Activated CD4-positive, alpha-beta memory T cell treated with anti-CD3 and anti-CD28 coated beads for 36 hours (primary cell): ENCODE measurements around the gene ARRB1. TPM values are rescaled to one million over a fixed set of nuclear protein-coding genes. Genes with fewer than 3 reads are reported as not detected.
A peak's percentile ranks its signal among the peaks of the same experiment; 100 is the strongest.

ENCODE experiments used
- CTCF ChIA-PET: fragments of 350-600 bp; sonication (Branson Sonifier 250); formaldehyde crosslinking; loops from one replicate; lab custom pipeline; 2021; ENCODE audit warnings: antibody characterized with exemption, inconsistent platforms; lab: Charles Lee
- POLR2A ChIA-PET: fragments of 350-600 bp; sonication (Branson Sonifier 250); formaldehyde crosslinking; loops from one replicate; lab custom pipeline; 2021; ENCODE audit warnings: antibody characterized with exemption; lab: Charles Lee
- DNase-seq: peaks from one replicate; pipeline ENCODE4 v3.0.0-alpha.2; 2020
- H3K27ac Mint-ChIP-seq: one replicate; pipeline ENCODE4 v1.8.0; 2021; ENCODE audit warnings: mixed read lengths
- H3K27me3 Mint-ChIP-seq: one replicate; pipeline ENCODE4 v1.8.0; 2021; ENCODE audit warnings: mixed read lengths
- H3K36me3 Mint-ChIP-seq: one replicate; pipeline ENCODE4 v1.8.0; 2021; ENCODE audit warnings: mixed read lengths
- H3K4me1 Mint-ChIP-seq: one replicate; pipeline ENCODE4 v1.8.0; 2021; ENCODE audit warnings: low read depth, mixed read lengths
- H3K4me3 Mint-ChIP-seq: one replicate; pipeline ENCODE4 v1.8.0; 2021; ENCODE audit warnings: mild to moderate bottlenecking, mixed read lengths
- H3K9me3 Mint-ChIP-seq: one replicate; pipeline ENCODE4 v1.8.0; 2021; ENCODE audit warnings: mixed read lengths
- intact Hi-C: fragments of 100-400 bp; cut with micrococcal nuclease; formaldehyde crosslinking; loops from one replicate; pipeline ENCODE4 v1.15.1; 2023
- total RNA-seq, 2 experiments: library from RNA; stranded (reverse); gene quantifications; one replicate each; pipeline ENCODE4 v1.2.3, GENCODE V29; 2021

ARRB1 gene
- total RNA-seq, 2 experiments from 2014 or later: 16.3 to 18.8 TPM

GRCh38 chr11:75267171-75267970, 84.1 kb downstream of the ARRB1 start:
- Mint-ChIP-seq H3K36me3 (peaks cover 2% of the 10 kb centered on the region), H3K4me3 (no peak overlapping the region), H3K4me1 (peaks cover 27% of the 10 kb centered on the region), H3K9me3 (no peaks in the 10 kb centered on the region), H3K27ac (no peak overlapping the region), H3K27me3 (no peaks in the 10 kb centered on the region)
- no peak for DNase-seq
- POLR2A ChIA-PET: no interaction called here
- CTCF ChIA-PET: no interaction called here
- intact Hi-C loops: no loop called here

GRCh38 chr11:75265851-75266531, 85.5 kb downstream of the ARRB1 start:
- Mint-ChIP-seq H3K4me1 (peaks cover 29% of the 10 kb centered on the region), H3K36me3 (peaks cover 2% of the 10 kb centered on the region), H3K4me3 (no peak overlapping the region), H3K9me3 (no peaks in the 10 kb centered on the region), H3K27ac (no peak overlapping the region), H3K27me3 (no peaks in the 10 kb centered on the region)
- POLR2A ChIA-PET: no interaction called here
- no peak for DNase-seq
- CTCF ChIA-PET: interaction anchor here (2.7 to 3.1 kb wide), 2 partner anchors 14 to 18 kb away, joined by 11 to 13 read pairs; no protein-coding TSS in a partner anchor
- intact Hi-C loops: no loop called here

GRCh38 chr11:75264971-75265370, 86.5 kb downstream of the ARRB1 start:
- intact Hi-C loops: no loop called here
- H3K9me3 Mint-ChIP-seq: no peaks in the 10 kb centered on the region
- H3K27ac Mint-ChIP-seq: no peak overlapping the region
- H3K4me1 Mint-ChIP-seq: peaks cover 36% of the 10 kb centered on the region
- no peaks in the 10 kb centered on the region for H3K27me3 Mint-ChIP-seq
- CTCF ChIA-PET: interaction anchor here (0.6 to 3.1 kb wide), 6 partner anchors 16 to 1190 kb away, joined by 3 to 13 read pairs (median 4); no protein-coding TSS in a partner anchor
- POLR2A ChIA-PET: no interaction called here
- no peak for DNase-seq
- peaks cover 2% of the 10 kb centered on the region for H3K36me3 Mint-ChIP-seq
- H3K4me3 Mint-ChIP-seq: no peak overlapping the region

GRCh38 chr11:75264356-75264755, 87.1 kb downstream of the ARRB1 start:
- intact Hi-C loops: no loop called here
- peaks cover 2% of the 10 kb centered on the region for H3K36me3 Mint-ChIP-seq
- POLR2A ChIA-PET: no interaction called here
- H3K4me1 Mint-ChIP-seq: peaks cover 42% of the 10 kb centered on the region
- H3K9me3 Mint-ChIP-seq: no peaks in the 10 kb centered on the region
- CTCF ChIA-PET: interaction anchor here (0.9 to 3.1 kb wide), 6 partner anchors 16 to 123 kb away, joined by 3 to 13 read pairs (median 4); no protein-coding TSS in a partner anchor
- H3K27me3 Mint-ChIP-seq: no peaks in the 10 kb centered on the region
- no peak overlapping the region for H3K4me3 Mint-ChIP-seq
- DNase-seq: no peak
- no peak overlapping the region for H3K27ac Mint-ChIP-seq

GRCh38 chr11:75263944-75264349, 87.5 kb downstream of the ARRB1 start:
- peaks cover 2% of the 10 kb centered on the region for H3K36me3 Mint-ChIP-seq
- ChIA-PET CTCF (interaction anchor here (0.9 to 3.1 kb wide), 5 partner anchors 16 to 123 kb away, joined by 3 to 13 read pairs (median 5); no protein-coding TSS in a partner anchor), POLR2A (no interaction called here)
- peaks cover 42% of the 10 kb centered on the region for H3K4me1 Mint-ChIP-seq
- peak; percentile 49 for DNase-seq
- H3K27ac Mint-ChIP-seq: no peak overlapping the region
- intact Hi-C loops: no loop called here
- no peaks in the 10 kb centered on the region for H3K9me3 Mint-ChIP-seq
- no peaks in the 10 kb centered on the region for H3K27me3 Mint-ChIP-seq
- no peak overlapping the region for H3K4me3 Mint-ChIP-seq

- H3K27ac Mint-ChIP-seq: no peak overlapping the region
- intact Hi-C loops: no loop called here
- ChIA-PET POLR2A (no interaction called here), CTCF (interaction anchor here (0.9 to 3.1 kb wide), 4 partner anchors 15 to 122 kb away, joined by 3 to 13 read pairs (median 8); no protein-coding TSS in a partner anchor)
- H3K4me1 Mint-ChIP-seq: peaks cover 42% of the 10 kb centered on the region
- H3K9me3 Mint-ChIP-seq: no peaks in the 10 kb centered on the region
- H3K4me3 Mint-ChIP-seq: no peak overlapping the region
- no peaks in the 10 kb centered on the region for H3K27me3 Mint-ChIP-seq
- no peak for DNase-seq
- peaks cover 2% of the 10 kb centered on the region for H3K36me3 Mint-ChIP-seq
Observed at GRCh38 chr11:75262961-75263852, 88.3 kb downstream of the ARRB1 start.

- CTCF ChIA-PET: interaction anchor here (1.2 to 2.1 kb wide), 2 partner anchors 13 to 21 kb away, joined by 9 to 14 read pairs; no protein-coding TSS in a partner anchor
- Mint-ChIP-seq H3K36me3 (no peaks in the 10 kb centered on the region), H3K27me3 (no peaks in the 10 kb centered on the region), H3K9me3 (no peaks in the 10 kb centered on the region), H3K4me1 (peaks cover 42% of the 10 kb centered on the region), H3K4me3 (no peak overlapping the region), H3K27ac (no peak overlapping the region)
- DNase-seq: no peak
- POLR2A ChIA-PET: no interaction called here
- intact Hi-C loops: no loop called here
Observed at GRCh38 chr11:75262436-75262835, 89.0 kb downstream of the ARRB1 start.

GRCh38 chr11:75261902-75262361, 89.5 kb downstream of the ARRB1 start:
- Mint-ChIP-seq H3K36me3 (no peaks in the 10 kb centered on the region), H3K4me3 (no peak overlapping the region), H3K27ac (no peak overlapping the region), H3K4me1 (peaks cover 41% of the 10 kb centered on the region), H3K27me3 (no peaks in the 10 kb centered on the region), H3K9me3 (no peaks in the 10 kb centered on the region)
- CTCF ChIA-PET: interaction anchor here (1.1 to 2.1 kb wide), 4 partner anchors 10 to 239 kb away, joined by 3 to 14 read pairs (median 7); no protein-coding TSS in a partner anchor
- POLR2A ChIA-PET: no interaction called here
- DNase-seq: no peak
- intact Hi-C loops: no loop called here

- CTCF ChIA-PET: interaction anchor here (0.7 to 2.1 kb wide), 7 partner anchors 8 to 271 kb away, joined by 3 to 14 read pairs (median 3); no protein-coding TSS in a partner anchor
- peaks cover 41% of the 10 kb centered on the region for H3K4me1 Mint-ChIP-seq
- H3K4me3 Mint-ChIP-seq: no peak overlapping the region
- POLR2A ChIA-PET: no interaction called here
- intact Hi-C loops: no loop called here
- no peaks in the 10 kb centered on the region for H3K27me3 Mint-ChIP-seq
- peak overlapping the region; percentile 5 for H3K27ac Mint-ChIP-seq
- DNase-seq: no peak
- H3K36me3 Mint-ChIP-seq: no peaks in the 10 kb centered on the region
- H3K9me3 Mint-ChIP-seq: no peaks in the 10 kb centered on the region
Observed at GRCh38 chr11:75260396-75261170, 90.9 kb downstream of the ARRB1 start.

GRCh38 chr11:75254326-75254725, 97.1 kb downstream of the ARRB1 start:
- peaks cover 5% of the 10 kb centered on the region for H3K27me3 Mint-ChIP-seq
- H3K4me1 Mint-ChIP-seq: no peaks in the 10 kb centered on the region
- intact Hi-C loops: no loop called here
- no peaks in the 10 kb centered on the region for H3K9me3 Mint-ChIP-seq
- POLR2A ChIA-PET: no interaction called here
- DNase-seq: no peak
- CTCF ChIA-PET: no interaction called here
- no peak overlapping the region for H3K27ac Mint-ChIP-seq
- H3K4me3 Mint-ChIP-seq: no peak overlapping the region
- no peaks in the 10 kb centered on the region for H3K36me3 Mint-ChIP-seq

- no peak for DNase-seq
- H3K9me3 Mint-ChIP-seq: no peaks in the 10 kb centered on the region
- ChIA-PET POLR2A (no interaction called here), CTCF (interaction anchor here (1.2 to 9.6 kb wide), 13 partner anchors 8 to 547 kb away, joined by 3 to 365 read pairs (median 14); partner anchors contain the start of gene TPBGL)
- no peaks in the 10 kb centered on the region for H3K36me3 Mint-ChIP-seq
- no peak overlapping the region for H3K27ac Mint-ChIP-seq
- intact Hi-C loops: loop anchor here (2.0 kb wide), 1 partner anchor 321 kb away; no protein-coding TSS in a partner anchor
- no peaks in the 10 kb centered on the region for H3K4me1 Mint-ChIP-seq
- peaks cover 7% of the 10 kb centered on the region for H3K27me3 Mint-ChIP-seq
- no peak overlapping the region for H3K4me3 Mint-ChIP-seq
Observed at GRCh38 chr11:75249704-75250103, 101.8 kb downstream of the ARRB1 start.
